ENCODE results near the gene PPP1R27.

The PPP1R27 gene

GRCh38 chr17:81822996-81823819, 11.6 kb downstream of the PPP1R27 start:
- in situ Hi-C loops (cut with MboI; ENCODE audit: low sequenced_read_pairs), result no loop called here

DNA sequence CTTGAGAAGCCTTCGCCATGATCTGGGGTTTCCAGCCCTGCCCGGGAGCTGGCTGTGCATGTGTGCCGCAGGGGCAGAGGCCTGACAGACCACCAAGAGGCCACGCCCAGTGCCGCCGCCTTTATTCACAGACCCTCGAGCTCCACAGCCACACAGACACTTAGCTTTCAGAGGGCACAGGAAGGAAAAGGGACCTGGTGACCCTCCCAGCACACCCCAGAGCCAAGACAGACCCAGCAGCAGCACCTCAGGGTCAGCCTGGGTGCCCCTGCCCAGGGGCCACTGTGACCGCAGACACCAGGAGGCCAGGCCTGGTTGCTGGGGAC, 12.6 kb downstream of the PPP1R27 start:
- in situ Hi-C loops (cut with MboI; ENCODE audit: low sequenced_read_pairs), result no loop called here

DNA sequence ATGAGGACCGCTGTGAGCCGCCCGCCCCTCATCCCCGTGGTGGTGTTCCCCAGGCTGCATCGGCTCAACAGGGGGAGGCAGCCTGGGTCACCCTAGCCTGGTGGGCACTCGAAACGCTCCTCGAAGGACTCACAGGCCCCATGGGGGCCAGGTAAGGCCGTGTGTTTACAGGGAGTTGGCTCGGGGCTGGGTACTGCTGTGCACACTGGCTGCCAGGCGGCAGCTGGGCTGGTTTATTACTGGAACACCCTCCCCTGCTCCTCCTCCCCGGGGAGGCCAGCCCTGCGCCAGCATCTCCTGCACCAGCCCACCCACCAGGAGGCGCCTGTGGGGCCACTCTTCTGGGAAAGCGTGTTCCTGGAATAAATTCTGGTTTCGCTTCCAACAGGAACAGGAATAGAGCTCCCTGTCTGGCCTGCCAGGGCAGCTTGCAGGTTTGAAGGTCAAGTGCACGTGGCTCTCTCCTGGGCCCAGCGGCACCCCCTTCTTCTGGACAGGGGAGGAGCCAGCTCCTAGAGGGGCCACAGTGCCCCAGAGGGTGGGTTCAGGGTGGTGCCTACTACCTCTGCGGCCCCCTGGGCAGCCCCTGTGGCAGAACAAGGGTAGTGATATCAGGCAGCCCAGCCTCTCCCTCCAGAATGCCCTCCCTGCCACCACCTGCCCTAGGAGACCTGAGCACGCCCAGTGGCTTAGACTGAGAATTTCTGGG, 13.1 kb downstream of the PPP1R27 start:
- in situ Hi-C loops (cut with MboI; ENCODE audit: low sequenced_read_pairs), result no loop called here

GRCh38 chr17:81821147-81821546, 13.7 kb downstream of the PPP1R27 start:
- in situ Hi-C loops (cut with MboI; ENCODE audit: low sequenced_read_pairs), result no loop called here

GRCh38 chr17:81819708-81820107, 15.1 kb downstream of the PPP1R27 start:
- in situ Hi-C loops (cut with MboI; ENCODE audit: low sequenced_read_pairs), result no loop called here

DNA sequence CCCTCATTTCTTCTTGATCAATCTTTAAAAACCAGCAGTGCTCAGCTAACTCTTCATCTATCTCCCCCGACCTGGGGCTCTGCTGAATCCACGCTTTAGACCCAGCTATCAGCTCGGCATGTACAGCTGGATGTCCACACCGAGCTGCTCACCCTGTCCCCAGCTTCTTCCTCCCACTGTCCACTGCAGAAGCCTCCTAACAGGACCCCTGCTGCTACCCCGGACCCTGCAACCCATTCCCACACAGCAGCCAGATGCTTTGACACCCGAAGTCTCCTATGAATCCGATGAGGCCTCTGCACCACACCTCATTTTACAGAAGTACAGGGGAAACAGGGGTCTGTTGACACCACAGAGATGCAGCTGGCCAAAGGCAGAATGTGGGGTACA, 17.1 kb downstream of the PPP1R27 start:
- in situ Hi-C loops (cut with MboI; ENCODE audit: low sequenced_read_pairs), result no loop called here

DNA sequence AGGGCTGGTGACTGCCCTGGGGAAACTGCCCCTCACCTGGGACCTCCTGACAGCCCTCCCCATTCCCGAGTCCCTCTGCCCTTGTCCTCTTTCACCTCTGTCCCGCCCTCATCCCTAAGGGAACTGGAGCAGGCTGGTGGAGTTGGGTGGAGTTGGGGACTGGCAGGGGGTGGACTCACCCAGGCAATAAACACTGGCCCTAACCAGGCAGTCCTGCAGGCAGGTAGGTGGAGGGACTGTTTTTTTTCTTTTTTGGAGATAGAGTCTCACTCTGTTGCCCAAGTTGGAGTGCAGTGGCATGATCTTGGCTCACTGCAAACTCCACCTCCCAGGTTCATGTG, 19.2 kb downstream of the PPP1R27 start:
- in situ Hi-C loops (cut with MboI; ENCODE audit: low sequenced_read_pairs), result no loop called here

DNA sequence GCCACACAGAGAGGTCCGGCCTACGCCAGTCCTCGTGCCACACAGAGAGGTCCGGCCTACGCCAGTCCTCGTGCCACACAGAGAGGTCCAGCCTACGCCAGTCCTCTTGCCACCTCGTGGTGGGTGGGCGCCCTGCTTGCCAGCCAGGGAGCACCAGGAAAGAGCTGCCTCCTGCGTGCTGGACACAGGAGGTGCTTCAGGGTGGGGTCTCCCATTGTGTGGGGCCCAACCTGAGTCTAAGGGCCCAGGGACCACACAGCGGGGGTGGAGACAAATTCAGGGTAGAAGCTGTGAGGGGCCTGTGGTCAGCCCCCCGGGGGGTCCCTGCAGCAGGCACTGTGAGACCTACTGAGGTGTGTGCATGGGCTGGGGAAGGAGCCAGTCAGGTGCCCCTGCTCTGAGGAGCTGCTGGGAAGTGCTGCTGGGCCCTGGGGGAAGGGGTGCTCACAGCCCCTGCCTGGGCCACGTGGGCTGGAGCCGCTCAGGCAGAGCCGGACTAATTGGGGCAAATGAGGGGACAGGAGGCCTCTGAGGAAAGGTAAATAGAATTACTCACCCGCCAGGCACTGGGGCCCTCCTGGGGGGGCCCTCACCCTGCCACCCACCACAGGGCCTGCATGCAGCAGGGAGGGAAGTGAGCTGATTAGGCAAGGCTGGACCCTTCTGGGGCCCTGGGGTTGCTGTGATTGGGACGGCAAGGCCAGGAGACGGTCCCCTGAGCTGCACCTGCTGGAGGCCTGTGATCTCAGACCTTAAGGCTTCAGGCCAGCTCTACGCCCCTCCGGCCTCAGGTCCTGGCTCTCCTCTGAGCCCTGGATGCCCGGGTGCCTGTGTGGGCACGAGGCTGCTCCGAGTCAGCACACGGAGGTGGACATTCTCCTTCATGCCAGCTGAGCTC, 19.9 kb downstream of the PPP1R27 start:
- in situ Hi-C loops (cut with MboI; ENCODE audit: low sequenced_read_pairs), result no loop called here

GRCh38 chr17:81813861-81814683, 20.8 kb downstream of the PPP1R27 start:
- in situ Hi-C loops (cut with MboI; ENCODE audit: low sequenced_read_pairs), result no loop called here

DNA sequence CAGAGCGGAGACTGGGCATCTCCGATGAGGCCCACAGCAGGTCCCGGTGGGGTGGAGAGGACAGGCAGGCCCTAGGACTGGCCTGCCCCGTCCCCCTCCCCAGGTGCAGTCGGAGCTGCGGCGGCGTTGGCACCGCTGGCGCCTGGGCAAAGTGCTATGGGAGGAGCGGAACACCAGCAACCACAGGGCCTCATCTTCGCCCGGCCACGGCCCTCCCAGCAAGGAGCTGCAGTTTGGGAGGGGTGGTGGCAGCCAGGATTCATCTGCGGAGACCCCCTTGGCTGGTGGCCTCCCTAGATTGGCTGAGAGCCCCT, 21.5 kb downstream of the PPP1R27 start:
- in situ Hi-C loops (cut with MboI; ENCODE audit: low sequenced_read_pairs), result no loop called here

DNA sequence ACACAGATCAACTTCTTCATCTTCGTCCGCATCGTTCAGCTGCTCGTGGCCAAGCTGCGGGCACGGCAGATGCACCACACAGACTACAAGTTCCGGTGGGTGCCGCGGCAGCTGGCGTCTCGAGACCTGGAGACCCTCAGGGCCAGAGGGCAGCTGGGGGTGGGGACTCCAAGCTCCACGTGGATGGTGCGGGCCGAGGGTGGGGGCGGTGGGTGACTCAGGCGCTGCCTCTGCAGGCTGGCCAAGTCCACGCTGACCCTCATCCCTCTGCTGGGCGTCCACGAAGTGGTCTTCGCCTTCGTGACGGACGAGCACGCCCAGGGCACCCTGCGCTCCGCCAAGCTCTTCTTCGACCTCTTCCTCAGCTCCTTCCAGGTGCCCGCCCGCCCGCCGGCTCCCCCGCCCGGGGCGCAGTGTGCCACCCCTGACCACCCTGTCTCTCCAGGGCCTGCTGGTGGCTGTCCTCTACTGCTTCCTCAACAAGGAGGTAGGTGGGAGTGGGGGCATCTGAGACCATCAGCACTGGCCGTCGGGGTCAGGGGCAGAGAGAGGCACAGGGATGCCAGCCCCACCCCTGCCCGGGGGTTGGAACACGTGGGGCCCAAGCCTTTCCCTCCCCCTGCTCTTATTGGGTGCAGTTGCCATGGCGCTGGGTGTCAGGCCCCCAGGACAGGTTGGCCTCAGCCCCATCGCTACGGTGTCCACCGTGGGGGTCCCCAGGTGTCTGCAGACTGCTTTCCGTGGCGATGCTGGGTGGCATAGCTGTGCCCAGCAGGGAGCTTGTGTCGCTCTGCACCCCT, 22.1 kb downstream of the PPP1R27 start:
- in situ Hi-C loops (cut with MboI; ENCODE audit: low sequenced_read_pairs), result no loop called here

DNA sequence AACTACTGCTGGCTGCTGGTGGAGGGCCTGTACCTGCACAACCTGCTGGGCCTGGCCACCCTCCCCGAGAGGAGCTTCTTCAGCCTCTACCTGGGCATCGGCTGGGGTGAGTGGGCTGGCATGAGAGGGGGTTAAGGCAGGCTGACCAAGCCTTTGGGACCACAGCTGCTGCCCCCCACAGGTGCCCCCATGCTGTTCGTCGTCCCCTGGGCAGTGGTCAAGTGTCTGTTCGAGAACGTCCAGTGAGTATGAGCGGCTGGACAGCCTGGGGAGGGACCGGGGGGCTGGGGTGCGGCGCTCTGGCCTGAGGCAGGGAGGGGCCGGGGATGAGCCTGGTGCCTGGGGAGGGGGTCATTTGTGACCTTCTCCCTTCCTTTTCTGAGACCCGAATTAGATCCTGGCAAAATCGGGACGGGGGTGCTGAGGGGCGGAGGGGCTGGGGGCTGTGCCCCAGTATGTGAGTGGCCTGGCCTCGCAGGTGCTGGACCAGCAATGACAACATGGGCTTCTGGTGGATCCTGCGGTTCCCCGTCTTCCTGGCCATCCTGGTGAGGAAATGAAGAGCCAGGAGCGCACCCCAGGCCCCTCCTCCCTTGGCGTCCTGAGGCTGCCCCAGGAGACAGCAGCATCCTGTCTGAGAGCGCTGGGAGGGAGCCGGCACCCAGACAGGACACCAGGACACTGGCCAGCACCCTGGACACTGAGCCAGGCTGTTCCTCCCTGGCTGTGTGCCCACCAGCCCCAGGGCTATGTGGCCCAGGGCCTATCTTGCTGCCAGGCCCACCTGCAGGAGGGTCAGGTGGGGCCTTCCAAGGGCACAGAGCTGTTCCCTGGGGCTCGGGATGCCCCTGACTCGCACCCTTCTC, 22.9 kb downstream of the PPP1R27 start:
- in situ Hi-C loops (cut with MboI; ENCODE audit: low sequenced_read_pairs), result no loop called here

DNA sequence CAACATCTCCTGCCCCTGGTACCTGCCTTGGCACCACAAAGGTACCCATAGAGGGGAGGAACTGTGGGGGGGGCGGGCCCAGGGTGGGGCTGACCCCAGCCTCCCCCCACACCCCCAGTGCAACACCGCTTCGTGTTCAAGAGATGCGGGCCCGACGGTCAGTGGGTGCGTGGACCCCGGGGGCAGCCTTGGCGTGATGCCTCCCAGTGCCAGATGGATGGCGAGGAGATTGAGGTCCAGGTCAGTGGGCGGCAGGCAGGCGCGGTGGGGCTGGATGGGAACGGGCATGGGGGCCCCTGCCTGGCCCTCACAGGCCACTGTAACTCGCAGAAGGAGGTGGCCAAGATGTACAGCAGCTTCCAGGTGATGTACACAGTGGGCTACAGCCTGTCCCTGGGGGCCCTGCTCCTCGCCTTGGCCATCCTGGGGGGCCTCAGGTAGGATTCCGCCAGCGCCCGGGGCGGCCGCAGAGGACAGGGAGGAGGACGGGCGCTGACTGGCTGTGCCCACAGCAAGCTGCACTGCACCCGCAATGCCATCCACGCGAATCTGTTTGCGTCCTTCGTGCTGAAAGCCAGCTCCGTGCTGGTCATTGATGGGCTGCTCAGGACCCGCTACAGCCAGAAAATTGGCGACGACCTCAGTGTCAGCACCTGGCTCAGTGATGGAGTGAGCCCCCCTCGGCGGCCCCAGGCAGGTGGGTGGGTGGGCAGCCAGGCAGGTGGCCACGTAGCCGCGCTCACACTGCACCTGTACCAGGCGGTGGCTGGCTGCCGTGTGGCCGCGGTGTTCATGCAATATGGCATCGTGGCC, 23.8 kb downstream of the PPP1R27 start:
- in situ Hi-C loops (cut with MboI; ENCODE audit: low sequenced_read_pairs), result no loop called here

DNA sequence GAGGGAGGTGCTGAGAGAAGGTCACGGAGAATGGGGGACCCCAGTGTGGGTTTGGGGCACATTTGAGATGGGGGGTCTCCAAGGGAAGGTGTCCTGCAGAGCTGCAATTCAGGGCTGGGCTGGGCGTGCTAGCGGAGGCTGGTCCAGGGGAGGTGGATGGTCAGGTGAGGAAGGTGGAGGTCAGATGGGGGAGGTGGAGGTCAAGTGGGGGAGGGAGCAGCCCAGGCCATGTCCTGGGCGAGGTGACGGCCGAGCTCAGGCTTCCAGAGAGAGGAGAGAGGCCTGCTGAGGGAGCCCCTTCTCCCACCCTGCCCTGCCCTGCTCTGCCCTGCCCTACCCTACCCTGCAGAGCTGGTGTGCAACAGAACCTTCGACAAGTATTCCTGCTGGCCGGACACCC, 24.4 kb downstream of the PPP1R27 start:
- in situ Hi-C loops (cut with MboI; ENCODE audit: low sequenced_read_pairs), result no loop called here

GRCh38 chr17:81809556-81809998, 25.3 kb downstream of the PPP1R27 start:
- in situ Hi-C loops (cut with MboI; ENCODE audit: low sequenced_read_pairs), result no loop called here

DNA sequence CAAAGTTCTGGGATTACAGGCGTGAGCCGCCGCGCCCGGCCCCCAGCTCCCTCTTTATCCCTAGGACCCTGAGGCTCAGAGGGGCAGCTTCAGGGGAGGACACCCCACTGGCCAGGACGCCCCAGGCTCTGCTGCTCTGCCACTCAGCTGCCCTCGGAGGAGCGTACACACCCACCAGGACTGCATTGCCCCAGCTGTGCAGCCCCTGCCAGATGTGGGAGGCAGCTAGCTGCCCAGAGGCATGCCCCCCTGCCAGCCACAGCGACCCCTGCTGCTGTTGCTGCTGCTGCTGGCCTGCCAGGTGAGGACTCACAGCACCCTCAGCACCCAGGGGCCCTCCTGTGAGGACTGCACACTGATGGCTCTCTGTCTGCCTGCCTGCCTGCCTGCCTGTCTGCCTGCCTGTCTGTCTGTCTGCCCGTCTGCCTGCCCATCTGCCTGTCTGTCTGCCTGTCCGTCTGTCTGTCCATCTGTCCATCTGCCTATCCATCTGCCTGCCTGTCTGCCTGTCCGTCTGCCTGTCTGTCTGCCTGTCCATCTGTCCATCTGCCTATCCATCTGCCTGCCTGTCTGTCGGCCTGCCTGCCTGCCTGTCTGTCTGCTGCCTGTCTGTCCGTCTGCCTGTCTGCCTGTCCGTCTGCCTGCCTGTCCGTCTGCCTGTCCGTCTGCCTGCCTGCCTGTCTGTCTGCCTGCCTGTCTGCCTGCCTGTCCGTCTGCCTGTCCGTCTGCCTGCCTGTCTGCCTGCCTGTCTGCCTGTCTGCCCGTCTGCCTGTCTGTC, 25.9 kb downstream of the PPP1R27 start:
- in situ Hi-C loops (cut with MboI; ENCODE audit: low sequenced_read_pairs), result no loop called here

- in situ Hi-C loops (cut with MboI; ENCODE audit: low sequenced_read_pairs), result no loop called here
Observed at GRCh38 chr17:81807839-81808238, 27.0 kb downstream of the PPP1R27 start.

All from HL-60/S4 treated with phorbol 12-myristate 13-acetate at 8.2 ng/mL for 4 days and 3 days (cell line).